GM19328 (cell line): ENCODE results near the gene ZNF749.

Experiments
- ATAC-seq: cut with Tn5 transposase; IDR thresholded peaks from one replicate; pipeline ENCODE4 v1.9.1; 2021; ENCODE audit warnings: mild to moderate bottlenecking, moderate library complexity; ENCODE audit not compliant: unreplicated experiment

Gene ZNF749

DNA sequence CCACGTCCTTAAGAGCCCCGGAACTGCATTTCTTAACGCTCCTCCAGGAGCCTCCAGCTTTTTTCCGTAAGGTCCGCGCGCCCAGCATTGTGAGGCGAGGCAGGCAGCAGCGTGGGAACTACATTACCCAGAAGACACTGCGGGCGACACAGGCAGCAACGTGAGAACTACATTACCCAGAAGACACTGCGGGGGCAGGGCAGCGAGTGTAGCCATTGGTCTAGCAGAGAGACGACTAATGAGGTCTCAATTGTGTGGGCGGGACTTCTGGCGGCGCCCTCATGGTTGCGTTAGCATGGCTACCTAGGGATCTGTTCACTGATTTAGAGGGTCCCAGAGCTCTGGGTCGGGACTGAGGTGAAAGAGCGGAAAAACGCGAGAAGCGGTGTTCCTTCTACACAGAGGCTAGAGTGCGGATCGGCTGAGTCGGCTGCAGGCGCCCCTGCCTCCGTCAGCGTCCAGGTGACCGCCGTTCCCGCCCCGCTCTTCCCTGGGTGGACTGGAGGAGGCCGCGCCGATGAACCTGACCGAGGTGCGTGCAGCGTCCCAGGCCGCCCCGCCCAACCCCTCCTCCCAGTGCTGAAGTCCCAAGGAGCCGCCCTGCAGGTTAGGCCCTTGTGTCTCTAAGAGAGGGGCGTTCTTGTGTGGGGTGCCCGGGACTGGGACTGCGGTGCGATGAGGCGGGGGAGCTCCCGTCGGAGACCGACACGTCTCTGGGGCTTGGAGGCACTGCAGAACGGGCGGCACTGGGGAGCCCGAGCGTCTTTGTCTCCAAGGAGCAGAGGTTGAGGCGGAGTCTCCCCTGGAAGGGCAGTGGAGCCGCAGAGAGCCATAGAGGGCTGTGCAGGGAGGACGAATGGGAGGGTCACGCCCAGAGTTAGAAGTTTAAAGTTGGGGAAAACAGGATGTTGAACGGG lies at the start of gene ZNF749:
Gene ZNF749 (plus strand): TSS at position 264 of the 917 bp plus-strand sequence. CDS start 254 bp downstream, at position 518.
- peak; percentile 94 for ATAC-seq

DNA sequence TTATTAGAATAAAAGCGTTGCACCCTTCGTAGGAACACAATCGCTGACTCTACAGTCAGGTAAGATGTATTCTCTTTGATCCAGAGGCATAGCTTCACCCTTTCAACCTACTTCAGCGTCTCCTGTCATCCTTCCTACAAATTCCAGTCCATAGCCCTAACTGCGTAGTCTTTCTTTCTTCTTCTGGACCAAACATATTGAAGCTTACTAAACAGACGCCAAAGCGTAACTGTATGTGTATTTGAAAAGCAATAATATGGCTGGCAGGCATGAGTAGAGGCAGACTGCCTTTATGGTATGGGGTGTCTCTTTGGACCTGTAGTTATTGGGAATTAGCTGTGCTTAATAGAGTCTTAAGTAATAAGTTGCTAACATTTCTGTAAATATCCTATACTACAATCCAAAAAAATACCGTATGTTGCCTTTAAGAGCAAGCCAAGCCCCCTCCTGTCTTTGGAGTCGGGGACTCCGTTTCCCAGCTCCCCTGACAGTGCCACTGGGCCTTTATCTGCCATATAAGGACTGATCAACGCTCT lies 45.9 kb upstream of the ZNF749 start:
- no peak for ATAC-seq

DNA sequence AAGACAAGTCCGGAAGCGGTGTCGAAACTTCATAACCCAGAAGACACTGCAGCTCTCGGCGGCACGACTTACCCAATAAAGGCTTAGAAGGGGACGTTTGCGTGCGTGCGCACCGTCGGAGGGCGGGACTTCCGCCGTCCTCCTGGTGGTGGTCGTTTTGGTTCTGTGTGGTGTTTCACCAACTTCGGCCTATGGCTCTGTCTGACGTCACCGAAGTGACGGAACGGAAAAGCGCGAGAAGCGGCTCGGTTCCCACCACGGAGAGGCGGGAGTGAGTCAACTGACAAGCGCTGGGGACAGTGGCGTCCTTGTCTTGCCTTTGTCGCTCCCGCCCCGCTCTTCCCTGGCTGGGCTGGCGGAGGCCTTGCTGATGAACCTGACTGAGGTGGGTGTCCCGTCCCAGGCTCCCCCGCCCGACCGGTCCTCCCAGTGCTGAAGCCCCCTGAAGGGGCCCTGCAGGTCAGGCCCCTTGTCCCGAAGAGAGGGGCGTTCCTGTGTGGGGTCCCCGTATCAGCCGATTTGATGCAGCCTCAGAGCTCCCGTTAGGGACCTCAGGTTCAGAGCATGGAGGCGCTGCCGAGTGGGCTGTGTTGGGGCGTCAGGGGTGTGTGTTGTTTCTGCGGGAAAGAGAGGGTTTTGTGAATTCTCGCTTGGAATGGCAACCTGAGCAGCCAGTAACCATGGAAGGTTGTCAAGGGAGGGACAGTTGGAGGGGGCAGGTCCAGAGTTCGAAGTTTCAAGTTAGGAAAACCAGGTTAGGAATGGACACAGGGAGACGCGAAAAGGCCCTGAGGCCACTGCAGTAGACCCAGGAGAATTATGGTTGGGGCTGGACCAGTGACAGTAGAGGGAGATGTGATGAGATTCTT lies 45.2 kb upstream of the ZNF749 start, which contains the start of gene ZNF548:
Gene ZNF548 (plus strand): TSS at position 125 of the 869 bp plus-strand sequence. CDS start 246 bp downstream, at position 371.
- peak; percentile 96 for ATAC-seq

DNA sequence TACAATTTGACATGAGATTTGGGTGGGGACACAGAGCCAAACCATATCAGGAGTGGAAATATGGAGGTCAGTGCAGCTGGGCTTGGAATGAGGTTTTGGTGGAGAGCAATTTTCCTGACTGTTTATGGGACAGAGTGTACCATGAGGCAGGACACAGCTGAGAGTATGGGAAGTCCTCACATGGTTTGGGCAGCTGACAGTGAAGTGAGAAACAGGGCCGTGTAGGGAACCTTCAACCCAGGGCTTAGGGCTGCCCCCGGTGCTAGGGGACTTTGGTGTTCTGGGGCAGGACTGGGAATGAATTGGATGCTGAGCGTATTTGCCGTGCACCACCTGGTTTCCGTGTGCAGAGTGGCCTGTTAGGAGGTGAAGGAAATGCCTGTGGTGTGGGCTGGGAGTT lies 39.4 kb upstream of the ZNF749 start:
- no peak for ATAC-seq

DNA sequence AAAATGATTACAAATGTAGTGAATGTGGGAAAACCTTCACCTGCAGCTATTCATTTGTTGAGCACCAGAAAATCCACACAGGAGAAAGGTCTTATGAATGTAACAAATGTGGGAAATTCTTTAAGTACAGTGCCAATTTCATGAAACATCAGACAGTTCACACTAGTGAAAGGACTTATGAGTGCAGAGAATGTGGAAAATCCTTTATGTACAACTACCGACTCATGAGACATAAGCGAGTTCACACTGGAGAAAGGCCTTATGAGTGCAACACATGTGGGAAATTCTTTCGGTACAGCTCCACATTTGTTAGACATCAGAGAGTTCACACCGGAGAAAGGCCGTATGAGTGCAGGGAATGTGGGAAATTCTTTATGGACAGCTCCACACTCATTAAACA lies 36.3 kb upstream of the ZNF749 start:
- no peak for ATAC-seq

DNA sequence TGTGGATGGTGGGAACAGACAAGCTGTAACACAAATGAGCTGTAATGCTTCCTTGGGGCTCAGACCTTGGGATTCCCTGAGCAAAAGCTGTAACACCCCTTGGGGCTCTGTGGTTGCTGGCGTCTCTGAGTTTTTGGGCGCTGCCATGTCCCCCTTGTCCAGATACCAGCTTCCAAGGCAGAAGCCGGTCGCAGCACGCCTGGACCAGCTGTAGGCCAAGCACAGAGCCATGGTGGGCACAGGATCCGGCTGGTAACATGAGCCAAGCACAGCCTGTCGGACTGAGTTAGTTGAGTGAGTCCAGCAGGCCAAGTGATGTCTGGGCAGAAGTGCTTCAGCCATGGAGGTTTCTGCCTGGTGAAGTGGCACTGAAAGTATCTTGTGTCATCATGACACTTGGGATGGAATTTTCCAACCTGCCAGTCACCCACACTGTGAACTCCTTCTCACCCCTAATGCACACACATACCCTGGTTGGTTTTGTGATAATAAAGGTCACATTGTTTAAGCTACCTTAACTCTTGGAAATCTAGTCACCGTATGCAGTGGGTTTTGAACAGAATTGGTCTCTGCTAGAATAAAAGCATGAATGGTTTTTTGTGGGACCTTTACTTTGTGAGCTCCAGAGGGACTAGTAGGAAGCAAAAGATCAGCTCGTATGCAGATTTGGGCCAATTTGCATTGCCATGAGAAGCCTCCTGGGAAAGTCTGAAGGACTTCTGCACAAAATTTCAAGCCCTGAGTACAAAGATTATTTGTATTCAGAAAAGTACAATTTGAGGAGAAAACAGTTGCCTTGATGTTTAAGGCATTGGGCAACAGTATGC lies 31.2 kb upstream of the ZNF749 start:
- no peak for ATAC-seq

DNA sequence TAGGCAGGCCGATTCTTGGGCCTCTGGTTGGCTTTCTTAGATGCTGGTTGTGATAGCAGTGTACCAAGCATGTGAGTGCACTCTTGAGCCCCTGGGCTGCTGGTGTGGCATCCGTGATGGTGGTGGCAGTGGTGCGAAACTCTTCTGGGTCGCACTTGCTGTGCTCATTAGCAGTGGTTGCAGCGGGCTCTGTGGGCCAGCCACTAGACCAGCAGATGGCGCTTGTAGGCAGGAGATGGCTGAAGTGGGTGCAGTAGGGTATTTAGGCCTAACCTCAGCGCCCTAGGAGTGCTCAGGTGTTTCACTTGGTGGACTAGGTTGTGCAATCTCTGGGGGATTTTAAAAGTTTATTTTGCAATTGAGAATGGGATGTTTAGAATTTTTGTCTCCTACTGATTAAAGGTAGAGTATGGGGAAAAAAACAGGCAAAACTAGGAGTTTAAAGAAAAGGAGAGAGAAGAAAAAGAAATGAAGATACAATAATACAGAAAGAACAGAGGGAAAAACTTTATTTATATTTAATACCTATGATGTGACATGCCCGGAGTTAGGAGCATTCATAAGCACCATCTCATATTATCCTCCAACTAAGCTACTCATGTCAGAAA lies 28.5 kb upstream of the ZNF749 start:
- ATAC-seq = no peak

DNA sequence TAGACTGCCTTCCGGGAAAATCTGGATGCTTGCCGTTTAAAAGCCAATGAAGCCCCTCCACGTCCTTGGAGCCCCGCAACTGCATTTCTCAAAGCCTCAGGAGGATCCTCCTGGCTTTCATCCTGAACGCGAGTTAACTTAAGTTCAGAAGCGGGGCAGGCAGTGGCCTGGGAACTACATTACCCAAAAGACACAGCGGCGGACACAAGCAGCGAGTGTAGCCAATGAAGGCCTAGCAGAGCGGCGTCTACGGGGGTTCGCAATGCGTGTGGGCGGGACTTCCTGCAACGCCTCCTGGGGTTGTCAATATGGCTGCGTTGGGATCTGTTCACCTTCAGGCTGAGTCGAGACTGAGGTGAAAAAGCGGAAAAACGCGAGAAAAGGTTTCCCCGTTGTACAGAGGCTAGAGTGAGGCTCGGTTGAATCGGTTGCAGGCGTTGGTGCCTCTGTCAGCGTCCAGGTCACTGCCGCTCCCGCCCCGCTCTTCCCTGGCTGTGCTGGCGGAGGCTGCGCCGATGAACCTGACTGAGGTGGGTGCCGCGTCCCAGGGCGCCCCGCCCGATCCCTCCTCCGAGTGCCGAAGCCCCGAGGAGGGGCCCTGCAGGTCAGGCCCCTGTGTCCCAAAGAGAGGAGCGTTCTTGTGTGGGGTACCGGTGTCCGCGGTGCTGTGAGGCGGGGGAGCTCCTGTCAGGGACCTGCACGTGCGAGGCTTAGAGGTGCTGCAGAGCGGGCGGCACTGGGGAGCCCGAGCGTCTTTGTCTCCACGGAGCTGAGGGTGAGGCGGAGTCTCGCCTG lies 24.1 kb upstream of the ZNF749 start, which contains the start of gene ZNF17:
Gene ZNF17 (plus strand): TSS at position 285 of the 795 bp plus-strand sequence. CDS start 2,455 bp downstream, outside the sequence.
- peak; percentile 98 for ATAC-seq

DNA sequence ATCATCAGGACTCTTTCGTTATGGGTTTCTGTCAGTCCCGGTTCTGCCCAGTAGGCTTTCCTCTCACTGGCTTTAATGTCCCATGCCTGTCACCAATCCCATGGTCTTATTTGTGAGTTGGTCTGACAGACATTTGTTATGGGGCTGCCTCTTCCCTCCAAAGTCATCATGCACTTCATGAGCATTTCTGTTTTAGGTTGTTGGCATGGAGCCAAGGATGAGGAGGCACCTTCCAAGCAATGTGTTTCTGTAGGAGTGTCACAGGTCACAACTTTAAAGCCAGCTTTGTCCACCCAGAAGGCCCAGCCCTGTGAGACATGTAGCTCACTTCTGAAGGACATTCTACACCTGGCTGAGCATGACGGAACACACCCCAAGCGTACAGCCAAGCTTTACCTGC lies 15.7 kb upstream of the ZNF749 start:
- ATAC-seq = no peak

DNA sequence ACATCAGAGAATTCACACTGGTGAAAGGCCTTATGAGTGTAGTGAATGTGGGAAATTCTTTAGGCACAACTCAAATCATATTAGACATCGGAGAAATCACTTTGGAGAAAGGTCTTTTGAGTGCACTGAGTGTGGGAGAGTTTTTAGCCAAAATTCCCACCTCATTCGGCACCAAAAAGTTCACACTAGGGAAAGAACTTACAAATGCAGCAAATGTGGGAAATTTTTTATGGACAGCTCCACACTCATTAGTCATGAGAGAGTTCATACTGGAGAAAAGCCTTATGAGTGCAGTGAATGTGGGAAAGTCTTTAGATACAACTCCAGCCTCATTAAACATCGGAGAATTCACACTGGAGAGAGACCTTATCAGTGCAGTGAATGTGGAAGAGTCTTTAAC lies 14.1 kb upstream of the ZNF749 start:
- ATAC-seq = no peak

DNA sequence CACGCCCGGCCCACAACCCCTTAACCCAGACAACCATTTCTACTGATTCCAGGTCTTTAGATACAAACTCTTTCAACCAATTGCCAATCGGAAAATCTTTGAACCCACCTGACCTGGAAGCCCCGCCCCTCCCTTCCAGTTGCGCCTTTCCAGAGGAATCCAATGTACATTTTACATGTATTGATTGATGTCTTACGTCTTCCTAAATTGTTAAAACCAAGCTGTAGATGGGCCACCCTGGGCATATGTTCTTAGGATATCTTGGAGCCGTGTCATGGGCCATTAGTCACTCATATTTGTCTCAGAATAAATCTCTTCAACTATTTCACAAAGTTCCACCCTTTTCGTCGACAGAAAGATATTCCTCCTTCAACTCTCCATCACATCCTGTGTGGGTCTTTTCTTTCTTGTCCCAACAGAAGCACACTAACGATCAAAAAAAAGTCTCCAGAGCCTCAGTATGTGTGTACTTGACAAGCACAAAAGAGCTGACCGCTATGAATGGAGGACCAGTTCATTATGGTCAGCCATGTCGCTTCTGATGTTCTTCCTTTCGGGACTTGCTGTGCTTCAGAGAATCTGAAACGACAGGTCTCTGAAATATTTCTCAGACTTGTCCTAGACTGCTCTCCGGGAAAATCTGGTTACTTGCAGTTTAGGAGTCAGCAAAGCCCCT lies 601 bp upstream of the ZNF749 start:
- ATAC-seq = no peak

DNA sequence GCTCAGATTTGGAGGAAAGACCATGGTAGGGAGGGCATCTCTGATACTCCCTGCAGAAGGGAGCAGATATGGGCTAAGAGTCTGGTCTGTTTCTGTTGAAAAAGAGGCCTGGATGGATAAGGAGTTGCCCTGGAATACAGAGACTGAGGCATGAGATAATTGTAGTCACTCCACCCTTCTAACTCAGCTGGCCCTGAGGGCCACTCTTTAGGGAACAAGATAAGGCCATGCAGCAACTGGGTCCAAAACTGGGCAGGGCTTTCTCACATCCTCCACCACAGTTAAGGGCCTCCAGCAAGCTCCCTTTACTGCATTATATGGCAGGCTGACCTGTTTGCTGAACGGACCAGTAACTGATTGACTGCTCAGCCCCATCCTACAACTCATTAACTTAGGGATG lies 1.3 kb downstream of the ZNF749 start:
- ATAC-seq = no peak

DNA sequence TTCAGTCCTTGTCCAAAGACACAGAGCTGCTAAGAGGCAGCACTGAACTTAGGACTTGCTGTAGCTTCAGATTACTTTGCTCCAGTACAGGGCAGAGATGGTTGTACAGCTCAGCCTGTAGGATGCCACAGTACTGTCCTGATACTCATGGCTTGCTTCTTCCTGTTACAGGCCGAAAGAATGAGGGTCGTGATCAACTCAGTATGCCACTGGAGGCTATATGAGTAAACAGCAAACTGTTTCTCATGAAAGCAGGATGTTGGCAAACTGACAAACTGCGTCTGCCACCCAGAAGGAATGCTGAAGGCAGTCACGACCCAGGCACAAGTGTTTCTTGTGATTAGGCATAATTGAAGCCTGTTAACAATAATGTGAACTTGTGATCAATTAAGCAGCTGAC lies 2.8 kb downstream of the ZNF749 start:
- no peak for ATAC-seq

DNA sequence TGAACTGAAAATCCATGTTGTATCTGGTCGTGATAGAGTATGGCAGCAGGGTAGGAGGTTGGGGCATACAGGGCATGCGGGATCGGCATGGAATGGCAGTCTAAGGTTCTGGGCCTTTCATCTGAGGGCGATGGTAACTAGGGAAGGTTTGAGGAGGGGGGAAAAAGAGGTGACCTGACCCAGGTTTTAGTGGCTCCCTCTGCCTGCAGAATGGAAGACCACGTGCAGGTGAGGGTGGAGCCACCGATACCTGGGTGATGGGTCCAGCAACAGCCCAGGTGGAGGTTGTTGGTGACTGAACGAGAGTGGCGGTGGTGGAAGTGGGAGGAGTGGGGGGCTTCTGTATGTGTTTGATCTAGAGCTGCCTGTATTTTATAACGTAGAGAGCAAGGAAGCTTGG lies 3.8 kb downstream of the ZNF749 start:
- ATAC-seq = no peak

DNA sequence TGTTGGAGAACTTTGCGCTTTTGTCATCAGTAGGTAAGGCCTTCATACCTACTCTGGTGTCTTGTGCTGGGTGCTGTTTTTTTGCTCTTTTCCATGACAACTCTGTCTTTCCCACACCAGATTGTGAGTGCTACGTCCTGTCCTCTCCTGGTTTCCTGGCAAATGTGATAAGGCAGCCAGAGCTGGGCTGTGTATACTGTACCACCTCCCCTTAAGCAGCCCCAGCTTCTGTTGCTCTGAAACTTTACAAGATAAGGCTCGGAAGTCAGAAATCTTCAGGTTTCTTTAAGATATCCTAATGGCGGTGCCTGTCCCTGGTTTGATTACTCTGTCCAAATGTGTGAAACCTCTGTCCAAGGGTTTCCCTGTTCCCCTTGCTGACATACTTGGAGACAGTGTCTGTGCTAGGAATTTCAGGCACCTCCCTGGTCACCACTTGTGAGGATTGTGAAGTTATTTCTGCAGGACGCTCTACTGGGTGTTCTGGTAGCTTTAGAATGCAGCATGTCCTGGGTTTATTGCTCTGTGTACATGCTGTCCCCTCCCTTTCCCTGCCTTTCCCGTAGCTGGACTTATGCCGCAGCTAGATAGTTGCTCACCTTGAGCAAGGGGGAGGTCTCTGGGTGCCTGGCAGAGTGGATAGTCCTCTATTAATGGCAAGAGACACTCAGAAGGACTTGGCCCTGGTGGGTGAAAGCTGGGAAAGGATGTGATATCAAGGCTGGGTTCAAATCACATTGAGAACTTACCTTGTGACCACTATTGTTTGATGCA lies 7.0 kb downstream of the ZNF749 start:
- no peak for ATAC-seq

DNA sequence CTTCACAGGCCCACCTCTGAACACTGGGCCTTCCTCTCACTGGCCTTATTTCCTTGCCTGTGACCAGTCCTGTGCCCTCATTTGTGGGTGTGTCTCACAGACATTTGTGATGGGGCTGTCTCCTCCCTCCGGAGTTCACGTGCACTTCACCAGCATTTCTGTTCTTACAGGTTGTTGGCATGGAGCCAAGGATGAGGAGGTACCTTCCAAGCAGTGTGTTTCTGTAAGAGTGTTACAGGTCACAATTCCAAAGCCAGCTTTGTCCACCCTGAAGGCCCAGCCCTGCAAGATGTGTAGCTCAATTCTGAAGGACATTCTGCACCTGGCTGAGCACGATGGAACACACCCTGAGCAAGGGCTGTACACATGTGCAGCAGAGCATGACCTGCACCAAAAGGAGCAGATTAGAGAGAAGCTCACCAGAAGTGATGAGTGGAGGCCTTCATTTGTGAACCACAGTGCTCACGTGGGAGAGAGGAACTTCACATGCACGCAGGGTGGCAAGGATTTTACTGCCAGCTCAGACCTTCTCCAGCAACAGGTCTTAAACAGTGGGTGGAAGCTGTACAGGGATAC lies 8.1 kb downstream of the ZNF749 start:
- no peak for ATAC-seq

DNA sequence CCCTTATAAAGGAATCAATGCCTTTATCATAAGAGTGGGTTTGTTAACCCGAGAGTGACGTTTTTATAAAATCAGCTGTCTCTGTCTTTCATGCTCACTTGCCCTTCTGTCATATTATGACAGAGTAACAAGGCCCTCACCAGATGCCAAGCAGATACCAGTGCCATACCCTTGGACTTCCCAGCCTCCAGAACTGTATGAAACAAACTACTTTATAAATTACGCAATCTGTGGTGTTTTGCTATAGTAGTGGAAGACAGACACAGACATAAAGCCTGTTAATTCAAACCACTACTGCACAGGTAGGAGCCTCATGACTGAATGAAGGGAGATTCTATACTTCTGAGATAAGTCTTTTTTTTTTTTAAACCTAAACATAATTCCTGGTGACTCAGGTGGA lies 17.2 kb downstream of the ZNF749 start:
- no peak for ATAC-seq
